Astrocyte of the cerebellum (primary cell): Measurements from ENCODE around the gene CCR5AS.

Source experiments
- DNase-seq: peaks from one replicate; pipeline ENCODE4 v3.0.0-alpha.2; 2011; ENCODE audit warnings: low read depth
- H3K4me3 ChIP-seq: 2 replicates; pipeline ENCODE4 v1.5.1; 2011; ENCODE audit warnings: mild to moderate bottlenecking, low read depth, low read length, moderate library complexity
- in situ Hi-C: cut with HindIII; loops from 2 replicates; pipeline ENCODE4 v1.10.0; 2017; ENCODE audit warnings: low sequenced_read_pairs
- TF ChIP-seq, protein P1 (sequence below): IDR thresholded peaks from 2 replicates; pipeline ENCODE4 v1.5.1; 2012; ENCODE audit warnings: low read length, low read depth, moderate library complexity, mild to moderate bottlenecking; ENCODE audit errors: missing control alignments

The CCR5AS gene

DNA sequence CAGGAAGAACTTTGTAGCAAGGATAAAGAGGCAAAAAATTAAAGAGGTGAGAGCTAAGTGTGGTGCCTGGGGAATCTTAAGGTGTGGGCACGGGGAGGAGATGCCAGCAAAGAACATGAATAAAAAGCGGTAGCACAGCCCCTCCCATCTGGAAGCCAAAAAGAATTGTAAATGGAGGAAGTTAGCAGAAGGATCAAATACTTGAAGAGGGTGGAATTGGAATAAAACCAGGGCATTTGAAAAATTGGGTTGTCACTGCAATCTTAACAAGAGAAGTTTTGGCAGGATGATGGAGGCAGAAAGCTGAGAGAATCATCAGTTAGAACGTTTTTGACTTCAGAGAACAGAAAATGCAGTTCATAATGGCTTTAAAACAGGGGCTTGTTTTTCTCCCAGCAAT, 50.6 kb downstream of the CCR5AS start:
- DNase-seq = no peak
- in situ Hi-C loops = no loop called here
- TF ChIP-seq, protein P1, sequence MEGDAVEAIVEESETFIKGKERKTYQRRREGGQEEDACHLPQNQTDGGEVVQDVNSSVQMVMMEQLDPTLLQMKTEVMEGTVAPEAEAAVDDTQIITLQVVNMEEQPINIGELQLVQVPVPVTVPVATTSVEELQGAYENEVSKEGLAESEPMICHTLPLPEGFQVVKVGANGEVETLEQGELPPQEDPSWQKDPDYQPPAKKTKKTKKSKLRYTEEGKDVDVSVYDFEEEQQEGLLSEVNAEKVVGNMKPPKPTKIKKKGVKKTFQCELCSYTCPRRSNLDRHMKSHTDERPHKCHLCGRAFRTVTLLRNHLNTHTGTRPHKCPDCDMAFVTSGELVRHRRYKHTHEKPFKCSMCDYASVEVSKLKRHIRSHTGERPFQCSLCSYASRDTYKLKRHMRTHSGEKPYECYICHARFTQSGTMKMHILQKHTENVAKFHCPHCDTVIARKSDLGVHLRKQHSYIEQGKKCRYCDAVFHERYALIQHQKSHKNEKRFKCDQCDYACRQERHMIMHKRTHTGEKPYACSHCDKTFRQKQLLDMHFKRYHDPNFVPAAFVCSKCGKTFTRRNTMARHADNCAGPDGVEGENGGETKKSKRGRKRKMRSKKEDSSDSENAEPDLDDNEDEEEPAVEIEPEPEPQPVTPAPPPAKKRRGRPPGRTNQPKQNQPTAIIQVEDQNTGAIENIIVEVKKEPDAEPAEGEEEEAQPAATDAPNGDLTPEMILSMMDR = no peak
- H3K4me3 ChIP-seq = no peak overlapping the region

DNA sequence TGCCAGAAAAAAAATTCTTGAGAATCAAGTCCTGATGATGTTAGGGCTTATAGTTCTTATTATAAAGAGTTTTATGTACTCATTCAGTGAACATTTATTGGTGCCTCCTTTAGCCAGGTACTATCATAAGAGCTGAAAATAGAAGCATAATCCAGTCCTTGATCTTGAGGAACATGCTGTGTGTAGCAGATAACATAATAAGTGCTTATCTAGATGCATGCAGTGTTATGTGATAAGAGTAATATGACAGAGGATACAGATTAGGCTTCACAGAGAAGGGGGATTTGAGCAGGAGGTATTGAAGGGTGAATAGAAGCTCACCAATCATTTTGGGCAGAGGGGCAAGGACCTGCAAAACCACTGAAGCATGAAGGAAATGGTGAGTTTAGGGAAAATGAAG, 51.9 kb downstream of the CCR5AS start:
- H3K4me3 ChIP-seq = no peak overlapping the region
- in situ Hi-C loops = no loop called here
- TF ChIP-seq, protein P1 = no peak
- DNase-seq = no peak

DNA sequence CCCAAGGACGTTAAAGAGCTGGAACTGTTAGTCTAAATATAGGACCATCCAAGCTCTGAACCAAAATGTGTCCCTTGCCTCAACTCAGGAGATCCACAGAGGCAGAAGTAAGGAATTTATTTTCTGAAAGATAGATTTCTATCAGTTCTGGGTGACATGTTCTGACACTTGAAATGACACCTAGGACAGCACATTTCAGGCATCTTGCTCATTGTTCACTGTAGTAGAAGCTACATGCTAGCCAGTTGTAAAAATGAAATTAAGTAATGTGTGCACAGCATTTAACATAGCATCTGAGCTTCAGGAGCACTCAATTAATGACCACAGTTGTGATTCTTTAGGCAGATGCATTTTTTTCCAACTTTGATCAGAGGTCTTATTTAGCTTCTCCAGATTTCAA, 52.4 kb downstream of the CCR5AS start:
- no peak for DNase-seq
- TF ChIP-seq, protein P1 = no peak
- H3K4me3 ChIP-seq = no peak overlapping the region
- in situ Hi-C loops = no loop called here

DNA sequence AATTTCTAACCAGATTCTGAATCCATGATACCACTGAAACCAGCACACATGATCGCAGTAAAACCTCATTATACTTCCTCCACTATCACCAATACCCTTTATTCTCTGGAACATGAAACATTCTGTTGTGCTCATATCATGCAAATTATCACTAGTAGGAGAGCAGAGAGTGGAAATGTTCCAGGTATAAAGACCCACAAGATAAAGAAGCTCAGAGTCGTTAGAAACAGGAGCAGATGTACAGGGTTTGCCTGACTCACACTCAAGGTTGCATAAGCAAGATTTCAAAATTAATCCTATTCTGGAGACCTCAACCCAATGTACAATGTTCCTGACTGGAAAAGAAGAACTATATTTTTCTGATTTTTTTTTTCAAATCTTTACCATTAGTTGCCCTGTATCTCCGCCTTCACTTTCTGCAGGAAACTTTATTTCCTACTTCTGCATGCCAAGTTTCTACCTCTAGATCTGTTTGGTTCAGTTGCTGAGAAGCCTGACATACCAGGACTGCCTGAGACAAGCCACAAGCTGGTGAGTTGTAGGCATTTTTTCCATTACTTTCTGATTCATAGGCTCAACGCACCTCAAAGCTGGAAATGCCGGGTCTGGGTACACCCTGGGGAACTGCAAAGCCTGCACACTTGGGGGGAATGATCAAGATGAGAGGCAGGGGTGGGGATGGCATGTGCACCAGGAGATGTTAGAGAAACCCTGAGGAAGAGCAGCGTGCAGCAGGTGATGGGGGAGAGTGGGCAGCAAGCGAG, 53.0 kb downstream of the CCR5AS start, which contains the start of gene CCR2:
CCR2 (plus strand) TSS at position 465 of the 764 bp plus-strand sequence. CDS start 3,417 bp downstream, outside the sequence.
- TF ChIP-seq, protein P1 = no peak
- in situ Hi-C loops = no loop called here
- no peak within 1 kb of the TSS for H3K4me3 ChIP-seq
- DNase-seq = no peak

DNA sequence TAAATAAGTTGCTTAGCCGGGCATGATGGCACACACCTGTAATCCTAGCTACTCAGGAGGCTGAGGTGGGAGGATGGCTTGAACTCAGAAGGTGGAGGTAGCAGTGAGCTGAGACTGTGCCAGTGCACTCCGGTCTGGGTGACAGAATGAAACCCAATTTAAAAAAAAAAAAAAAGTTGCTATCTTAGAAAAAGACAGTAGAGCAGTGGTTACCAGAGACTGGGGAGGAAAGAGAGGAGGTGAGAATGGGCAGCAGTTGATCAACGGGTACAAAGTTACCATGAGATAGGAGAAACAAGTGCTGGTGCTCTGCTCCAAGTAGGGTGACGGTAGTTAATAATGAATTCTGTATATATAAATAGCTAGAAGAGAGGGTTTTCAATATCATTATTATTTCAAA, 53.8 kb downstream of the CCR5AS start:
- TF ChIP-seq, protein P1 = no peak
- in situ Hi-C loops = no loop called here
- DNase-seq = no peak

DNA sequence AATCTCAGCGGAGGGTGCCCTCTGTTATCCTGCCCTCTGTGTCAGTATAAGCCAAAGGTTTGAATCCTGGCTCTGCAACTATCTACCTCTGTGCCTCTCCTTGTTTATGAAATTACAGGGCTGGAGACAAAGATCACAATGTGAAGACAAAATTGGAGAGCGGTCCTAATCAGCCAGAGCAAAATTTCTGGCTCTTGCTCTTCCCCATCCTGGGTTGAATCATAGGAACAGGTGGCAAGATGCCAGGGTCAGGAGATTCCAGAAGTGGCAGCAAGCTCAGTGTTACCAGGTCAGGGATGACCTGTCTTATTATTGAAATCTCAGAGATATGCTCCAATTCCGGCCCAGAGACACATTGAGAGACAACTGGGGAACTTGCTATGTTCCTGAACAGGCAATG, 55.2 kb downstream of the CCR5AS start:
- in situ Hi-C loops = no loop called here
- H3K4me3 ChIP-seq = no peak overlapping the region
- no peak for DNase-seq
- TF ChIP-seq, protein P1 = no peak

More for the DNA sequence above, 53.8 kb downstream of the CCR5AS start:
- no peak overlapping the region for H3K4me3 ChIP-seq
